Lower leg skin (tissue), 3 donors: Measurements from ENCODE around the gene ADAD2.
"Not testable (repeated sequence)": the region's sequence is repeated elsewhere in the genome, so short reads cannot be mapped to it uniquely, and the experiment has no call there.

Experiments used
- CTCF ChIP-seq, 3 donors: fragments of 450-650 bp; IDR thresholded peaks; one replicate each; pipeline ENCODE4 v1.5.1; 2016; ENCODE audit warnings: antibody characterized with exemption in 3 of 3, mild to moderate bottlenecking in 3 of 3, moderate library complexity in 2 of 3
- POLR2A ChIP-seq, 2 donors: fragments of 450-650 bp; IDR thresholded peaks; one replicate each; pipeline ENCODE4 v1.6.1; 2016 to 2017; ENCODE audit warnings: antibody characterized with exemption in 2 of 2, mild to moderate bottlenecking in 1 of 2, moderate library complexity in 1 of 2

- not testable (repeated sequence) for TF ChIP-seq CTCF, POLR2A (IDR thresholded peaks at IDR 0.05)
Observed at GRCh38 chr16:84205123-84205522, 14.2 kb downstream of the ADAD2 start.
